Kidney epithelial cell (primary cell): Measurements from ENCODE around the gene SGPL1. TPM values are rescaled to one million over a fixed set of nuclear protein-coding genes. Genes with fewer than 3 reads are reported as not detected.
A peak's percentile ranks its signal among the peaks of the same experiment; 100 is the strongest.

Source experiments
- DNase-seq: peaks from one replicate; pipeline ENCODE4 v3.0.0-alpha.2; 2010; ENCODE audit warnings: low read depth
- H3K27me3 ChIP-seq: 2 replicates; pipeline ENCODE4 v1.6.0; 2011; ENCODE audit warnings: low read length; ENCODE audit not compliant: control insufficient read depth, insufficient read depth
- H3K36me3 ChIP-seq: 2 replicates; pipeline ENCODE4 v1.5.1; 2011; ENCODE audit warnings: low read length; ENCODE audit not compliant: control insufficient read depth, insufficient read depth
- H3K4me3 ChIP-seq: 2 replicates; pipeline ENCODE4 v1.5.1; 2011; ENCODE audit warnings: low read depth, mild to moderate bottlenecking, control low read depth, low read length
- CTCF ChIP-seq: IDR thresholded peaks from 2 replicates; pipeline ENCODE4 v1.5.1; 2011; ENCODE audit warnings: mild to moderate bottlenecking, moderate library complexity, low read length, control low read depth, inconsistent platforms; ENCODE audit not compliant: insufficient read depth, poor library complexity, severe bottlenecking
- total RNA-seq: library from RNA; depleted of rRNA; stranded (reverse); fragments of >200 nt; gene quantifications from 2 replicates; pipeline ENCODE4 v1.2.3, GENCODE V29; 2015

The SGPL1 gene
- total RNA-seq, 1 donor from 2014 or later = 83.5 TPM

GRCh38 chr10:70863470-70864160, 47.9 kb downstream of the SGPL1 start:
- H3K36me3 ChIP-seq = no peaks in the 10 kb centered on the region
- peak; percentile 5 for TF ChIP-seq CTCF
- DNase-seq = no peak

GRCh38 chr10:70864935-70865334, 49.2 kb downstream of the SGPL1 start:
- no peak for DNase-seq
- no peaks in the 10 kb centered on the region for H3K27me3 ChIP-seq
- H3K36me3 ChIP-seq = no peaks in the 10 kb centered on the region
- TF ChIP-seq CTCF = no peak
- no peak overlapping the region for H3K4me3 ChIP-seq

More at GRCh38 chr10:70863470-70864160, 47.9 kb downstream of the SGPL1 start:
- Histone ChIP-seq H3K27me3 (no peaks in the 10 kb centered on the region), H3K4me3 (no peak overlapping the region)

GRCh38 chr10:70866424-70866823, 50.7 kb downstream of the SGPL1 start:
- DNase-seq = no peak
- no peak for TF ChIP-seq CTCF
- Histone ChIP-seq H3K36me3 (no peaks in the 10 kb centered on the region), H3K27me3 (no peaks in the 10 kb centered on the region), H3K4me3 (no peak overlapping the region)

GRCh38 chr10:70872291-70872690, 56.5 kb downstream of the SGPL1 start:
- H3K4me3 ChIP-seq = no peak overlapping the region
- H3K27me3 ChIP-seq = no peaks in the 10 kb centered on the region
- no peak for DNase-seq
- peaks cover 3% of the 10 kb centered on the region for H3K36me3 ChIP-seq
- TF ChIP-seq CTCF = no peak

GRCh38 chr10:70874061-70874460, 58.3 kb downstream of the SGPL1 start:
- H3K36me3 ChIP-seq = peaks cover 3% of the 10 kb centered on the region
- no peaks in the 10 kb centered on the region for H3K27me3 ChIP-seq
- DNase-seq = no peak
- no peak for TF ChIP-seq CTCF
- H3K4me3 ChIP-seq = no peak overlapping the region

- Histone ChIP-seq H3K27me3 (no peaks in the 10 kb centered on the region), H3K4me3 (no peak overlapping the region), H3K36me3 (peaks cover 1% of the 10 kb centered on the region)
- DNase-seq = no peak
- TF ChIP-seq CTCF = no peak
These were observed 63.5 kb downstream of the SGPL1 start for GRCh38 chr10:70879207-70879606.
